Kidney (tissue), 14 donors: ENCODE results near the gene OGFOD2. TPM values are rescaled to one million over a fixed set of nuclear protein-coding genes. Genes with fewer than 3 reads are reported as not detected.

ENCODE experiments used
- DNase-seq, 5 donors: peaks; one replicate each; pipeline ENCODE4 v3.0.0-alpha.2; 2013 to 2020
- FAIRE-seq: peaks from 2 replicates; lab custom pipeline; 2012; peaks lifted over from hg19 to GRCh38; lab: Jason Lieb, UNC
- H3K27ac ChIP-seq, 2 donors: one replicate each; pipeline ENCODE4 v1.7.0; 2013; ENCODE audit warnings: low read depth in 2 of 2, low read length in 2 of 2, inconsistent platforms in 1 of 2
- H3K27me3 ChIP-seq: one replicate; pipeline ENCODE4 v1.7.1; 2013; ENCODE audit warnings: low read length, inconsistent platforms; ENCODE audit not compliant: control insufficient read depth, insufficient read depth
- H3K36me3 ChIP-seq, 3 donors: one replicate each; pipeline versions ENCODE4 v1.7.0 to v1.7.1; 2013; ENCODE audit warnings: low read length in 3 of 3, control low read depth in 1 of 3, inconsistent platforms in 1 of 3; ENCODE audit not compliant: insufficient read depth in 3 of 3, control insufficient read depth in 2 of 3
- H3K4me1 ChIP-seq, 3 donors: one replicate each; pipeline versions ENCODE4 v1.7.0 to v1.7.1; 2013; ENCODE audit warnings: low read length in 3 of 3, inconsistent platforms in 1 of 3, low read depth in 1 of 3; ENCODE audit not compliant: control insufficient read depth in 2 of 3, insufficient read depth in 2 of 3
- H3K4me3 ChIP-seq, 3 donors: one replicate each; pipeline versions ENCODE4 v1.7.0 to v1.8.1; 2013; ENCODE audit warnings: low read length in 3 of 3, control low read depth in 1 of 3, inconsistent platforms in 1 of 3
- H3K9ac ChIP-seq, 3 donors: one replicate each; pipeline versions ENCODE4 v1.7.0 to v1.7.1; 2013; ENCODE audit warnings: low read length in 3 of 3, control low read depth in 1 of 3, inconsistent platforms in 1 of 3
- H3K9me3 ChIP-seq, 3 donors: one replicate each; pipeline versions ENCODE4 v1.7.0 to v1.7.1; 2013; ENCODE audit warnings: low read length in 3 of 3, control low read depth in 1 of 3, inconsistent platforms in 1 of 3; ENCODE audit not compliant: control insufficient read depth in 2 of 3, insufficient read depth in 1 of 3
- CTCF ChIP-seq: IDR thresholded peaks from 3 replicates; pipeline ENCODE4 v1.5.1; 2012; ENCODE audit warnings: mild to moderate bottlenecking, moderate library complexity, borderline replicate concordance; ENCODE audit not compliant: insufficient read depth; ENCODE audit errors: extremely low read depth
- intact Hi-C: fragments of 100-400 bp; cut with DNase I; formaldehyde crosslinking; loops from one replicate; pipeline ENCODE4 v1.11.1; 2022
- polyA plus RNA-seq: library from polyadenylated mRNA; stranded (reverse); fragments of 350-450 nt; fragmentation: Illumina TruSeq; extraction: RNeasy Lipid Tissue Mini Kit (QIAGEN cat#74804); gene quantifications from one replicate; pipeline ENCODE4 v1.2.3, GENCODE V29; 2014; ENCODE audit warnings: low read depth, low replicate concordance; ENCODE audit not compliant: insufficient read depth
- total RNA-seq: library from RNA; stranded (reverse); fragmentation: NEBNext Ultra II Directional; extraction: Animal tissue kit (Norgen Biotek cat#: 25700); gene quantifications from one replicate; pipeline ENCODE4 v1.2.1, GENCODE V29; 2021
- donor health status: control.
- donor health status: control.
- donor health status: control.
- donor health status: control.
- donor health status: control.
- donor health status: DM: yes; HTN: yes; CAD: no.
- donor health status: Normal renal cell carcinoma (clear cell type).

Gene OGFOD2
- total and polyA plus RNA-seq, 2 donors from 2014 or later: 22.9 to 27.5 TPM

DNA sequence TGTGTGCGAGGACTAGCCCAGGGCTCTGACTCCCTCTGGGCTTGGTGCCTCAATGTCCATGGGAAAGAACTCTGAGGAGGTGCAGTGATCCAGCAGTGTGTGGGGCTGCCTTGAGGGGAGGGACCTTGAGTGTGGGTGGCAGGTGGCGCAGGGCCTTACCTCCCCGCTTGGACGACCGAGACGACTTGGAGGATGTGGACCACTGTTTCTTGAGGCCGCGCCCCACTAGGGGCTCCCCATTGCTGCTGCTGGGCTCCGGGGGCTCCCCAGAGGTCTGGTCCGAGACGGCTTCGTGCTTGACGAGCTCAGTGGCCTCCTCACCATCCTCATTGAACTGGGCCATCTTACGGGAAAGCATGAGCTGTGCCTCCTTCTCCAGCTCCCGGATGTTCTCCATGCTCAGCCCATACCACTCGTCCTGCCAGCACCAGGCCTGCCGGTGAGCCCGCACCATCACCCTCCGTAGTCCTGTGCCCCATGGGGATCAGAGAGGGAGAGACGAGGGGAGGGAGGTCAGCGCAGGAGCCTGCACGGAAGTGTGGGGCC is 30.1 kb downstream of the OGFOD2 start:
- DNase-seq: no peak
- TF ChIP-seq CTCF: no peak

DNA sequence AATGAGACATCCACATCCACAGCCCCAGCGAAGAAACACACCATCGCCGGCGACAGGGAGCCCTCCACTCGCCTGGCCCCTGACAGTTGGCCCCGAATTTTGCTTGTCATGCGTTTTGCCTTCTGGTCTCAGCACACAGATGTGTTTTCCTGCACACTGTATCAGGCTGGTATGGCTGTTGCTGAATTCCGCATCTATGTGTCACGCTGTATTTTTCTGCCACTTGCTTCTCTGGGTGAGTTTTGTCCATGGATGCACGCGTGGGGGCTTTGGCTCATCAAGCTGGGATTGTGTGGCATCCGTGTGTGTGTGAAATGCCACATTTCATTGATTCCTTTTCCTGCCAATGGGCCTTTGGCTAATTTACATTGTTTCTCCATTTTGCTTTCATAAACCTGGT is 31.9 kb downstream of the OGFOD2 start:
- DNase-seq (no peak), FAIRE-seq (no peak)
- no peak overlapping the region for H3K27ac ChIP-seq
- no peaks in the 10 kb centered on the region for H3K27me3 ChIP-seq
- peaks cover 0 to 25% (median 10%) of the 10 kb centered on the region in 3 donors for H3K36me3 ChIP-seq
- no peaks in the 10 kb centered on the region for H3K4me1 ChIP-seq
- no peak overlapping the region for H3K9ac ChIP-seq
- no peaks in the 10 kb centered on the region for H3K9me3 ChIP-seq
- no peak overlapping the region for H3K4me3 ChIP-seq
- intact Hi-C loops: no loop called here
- no peak for TF ChIP-seq CTCF

More for the DNA sequence above, 30.1 kb downstream of the OGFOD2 start:
- no peaks in the 10 kb centered on the region for H3K9me3 ChIP-seq
- peaks cover 0 to 20% (median 10%) of the 10 kb centered on the region in 3 donors for H3K36me3 ChIP-seq
- no peak for FAIRE-seq
- no peak overlapping the region for H3K4me3 ChIP-seq
- intact Hi-C loops: no loop called here
- no peaks in the 10 kb centered on the region for H3K4me1 ChIP-seq
- H3K9ac ChIP-seq: no peak overlapping the region
- H3K27me3 ChIP-seq: no peaks in the 10 kb centered on the region
- no peak overlapping the region for H3K27ac ChIP-seq

- intact Hi-C loops: no loop called here
- Histone ChIP-seq H3K4me1 (no peaks in the 10 kb centered on the region), H3K36me3 (peaks cover 0 to 13% (median 5%) of the 10 kb centered on the region in 3 donors), H3K4me3 (no peak overlapping the region), H3K9me3 (no peaks in the 10 kb centered on the region), H3K27me3 (no peaks in the 10 kb centered on the region), H3K27ac (no peak overlapping the region), H3K9ac (no peak overlapping the region)
- FAIRE-seq: no peak
- no peak for DNase-seq
- TF ChIP-seq CTCF: no peak
Measured at GRCh38 chr12:123010110-123010509, 35.1 kb downstream of the OGFOD2 start.

- intact Hi-C loops: no loop called here
- Histone ChIP-seq H3K4me3 (no peak overlapping the region), H3K36me3 (peaks cover 0 to 13% (median 5%) of the 10 kb centered on the region in 3 donors), H3K9ac (no peak overlapping the region), H3K27me3 (no peaks in the 10 kb centered on the region), H3K27ac (no peak overlapping the region), H3K4me1 (no peaks in the 10 kb centered on the region), H3K9me3 (no peaks in the 10 kb centered on the region)
- no peak for DNase-seq
- no peak for TF ChIP-seq CTCF
- no peak for FAIRE-seq
Measured at GRCh38 chr12:123010681-123011080, 35.6 kb downstream of the OGFOD2 start.
